Activated effector memory CD4-positive, alpha-beta T cell treated with anti-CD3 and anti-CD28 coated beads, Interleukin-2, amount 50 U/mL, for 16 hours (primary cell): ENCODE results near the gene SDF4.
A peak's percentile ranks its signal among the peaks of the same experiment; 100 is the strongest.

ENCODE experiments used
- DNase-seq: peaks from one replicate; pipeline ENCODE4 v3.0.0-alpha.2; 2020

Gene SDF4

DNA sequence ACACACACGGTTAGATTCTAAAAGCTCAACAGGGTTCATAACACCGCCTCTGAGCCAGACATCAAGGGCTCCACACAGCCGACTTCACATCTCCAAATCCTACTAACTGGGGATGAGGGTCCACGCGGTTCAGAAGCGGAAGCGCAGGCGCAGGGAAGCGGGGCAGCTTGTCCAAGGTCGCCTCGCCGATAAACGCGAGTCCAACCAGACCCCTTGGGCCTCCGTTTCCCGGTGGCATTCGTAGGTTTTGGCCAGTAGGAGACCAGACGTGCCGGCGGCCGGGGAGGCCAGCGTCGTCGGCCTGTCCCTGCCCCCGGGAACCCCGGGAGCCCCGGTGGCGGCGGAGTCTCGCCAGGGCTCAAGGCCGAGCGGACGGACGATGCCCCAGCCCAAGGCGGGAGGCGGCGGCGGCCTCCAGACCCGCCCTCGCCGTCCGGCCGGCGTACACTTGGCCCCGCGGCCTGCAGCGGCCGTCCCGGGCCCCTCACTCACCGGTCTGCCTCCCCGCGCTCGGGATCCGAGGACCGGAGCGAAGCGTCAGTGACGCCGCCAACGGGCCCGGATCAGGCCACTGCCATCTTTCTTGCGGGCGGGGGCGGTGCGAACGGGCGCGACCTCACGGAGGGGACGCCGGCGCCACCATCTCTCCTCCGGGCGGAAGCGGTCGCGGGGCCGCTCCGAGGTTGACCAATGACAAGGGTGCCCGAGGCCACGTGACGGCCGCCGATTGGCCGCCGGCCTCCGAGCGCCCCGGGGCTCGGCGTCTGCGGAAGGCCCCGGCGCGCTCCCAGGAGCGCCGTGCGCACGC lies at the start of gene SDF4:
Gene SDF4, minus strand, starts transcription at position 602 of the 808 bp plus-strand sequence. CDS start 3,229 bp downstream, outside the sequence.
- DNase-seq = peak; percentile 99

DNA sequence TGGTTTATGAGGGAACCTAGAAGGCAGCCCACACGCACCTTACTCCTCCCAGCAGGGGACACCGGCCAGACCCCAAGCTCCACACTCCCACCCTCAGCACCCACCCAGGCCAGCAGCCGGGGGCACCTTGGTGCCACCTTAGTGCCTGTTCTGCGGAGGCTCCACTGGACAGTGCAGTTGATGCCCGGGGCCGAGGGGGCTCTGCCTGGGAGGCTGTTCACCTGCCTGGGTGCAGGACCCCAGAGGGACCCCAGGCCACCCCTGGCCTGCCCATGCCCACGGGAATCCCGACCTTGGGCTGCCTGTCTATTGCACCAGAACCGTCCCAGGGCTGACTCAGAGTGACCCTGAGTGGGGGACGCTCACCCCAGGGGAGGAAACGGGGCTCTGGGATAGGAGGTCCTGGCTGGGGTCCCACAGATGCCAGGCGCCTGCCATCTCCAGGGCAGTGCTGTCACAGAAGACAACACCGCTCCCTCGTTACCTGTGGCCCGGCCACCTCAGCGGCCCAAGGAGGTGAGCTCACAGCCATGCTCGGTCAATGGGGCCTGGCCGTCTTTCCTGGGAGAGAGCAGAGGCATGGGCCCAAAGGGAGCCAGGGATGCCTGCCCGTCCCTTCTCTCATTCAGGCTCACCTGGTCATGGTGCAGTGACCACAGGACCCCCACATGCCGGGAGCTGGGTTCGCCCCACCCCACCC lies 49.1 kb upstream of the SDF4 start:
- DNase-seq = no peak

- no peak for DNase-seq
These were observed 47.2 kb upstream of the SDF4 start for GRCh38 chr1:1279028-1279427.

GRCh38 chr1:1278620-1279019 lies 46.8 kb upstream of the SDF4 start:
- no peak for DNase-seq

- DNase-seq = no peak
These were observed 44.0 kb upstream of the SDF4 start for GRCh38 chr1:1275836-1276235.

DNA sequence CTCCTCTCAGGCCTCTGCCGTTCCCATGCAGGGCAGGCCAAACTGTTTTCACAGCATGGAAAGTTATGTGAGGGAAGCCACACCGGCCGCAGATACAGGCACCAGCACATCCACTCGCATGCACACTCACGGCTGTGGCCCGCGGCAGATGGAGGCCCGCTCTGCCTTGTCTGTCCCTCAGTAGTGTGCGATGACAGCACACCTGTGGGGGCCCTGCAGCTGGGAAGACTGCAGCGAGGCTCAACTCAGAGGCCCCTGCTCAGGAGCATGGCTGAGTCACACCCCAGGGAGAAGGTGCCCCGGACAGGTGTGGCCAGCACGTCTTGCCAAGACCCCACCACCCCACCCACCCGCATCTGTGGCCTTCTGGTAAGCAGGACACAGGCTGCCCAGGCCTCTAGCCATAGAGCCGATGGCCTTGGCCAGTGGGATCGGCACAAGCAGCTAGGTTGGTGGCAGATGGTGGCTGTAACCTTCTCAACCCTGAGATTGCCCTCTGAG lies 43.2 kb upstream of the SDF4 start:
- DNase-seq = no peak

GRCh38 chr1:1274299-1274930 lies 42.6 kb upstream of the SDF4 start:
- no peak for DNase-seq

GRCh38 chr1:1273512-1274298 lies 41.9 kb upstream of the SDF4 start, which contains the start of gene UBE2J2:
Gene UBE2J2 (minus strand): TSS chr1:1273854. CDS start chr1:1267992, 5,862 bp downstream.
- DNase-seq = peak; percentile 97

- DNase-seq = no peak
These were observed 41.4 kb upstream of the SDF4 start for GRCh38 chr1:1273209-1273511.

DNA sequence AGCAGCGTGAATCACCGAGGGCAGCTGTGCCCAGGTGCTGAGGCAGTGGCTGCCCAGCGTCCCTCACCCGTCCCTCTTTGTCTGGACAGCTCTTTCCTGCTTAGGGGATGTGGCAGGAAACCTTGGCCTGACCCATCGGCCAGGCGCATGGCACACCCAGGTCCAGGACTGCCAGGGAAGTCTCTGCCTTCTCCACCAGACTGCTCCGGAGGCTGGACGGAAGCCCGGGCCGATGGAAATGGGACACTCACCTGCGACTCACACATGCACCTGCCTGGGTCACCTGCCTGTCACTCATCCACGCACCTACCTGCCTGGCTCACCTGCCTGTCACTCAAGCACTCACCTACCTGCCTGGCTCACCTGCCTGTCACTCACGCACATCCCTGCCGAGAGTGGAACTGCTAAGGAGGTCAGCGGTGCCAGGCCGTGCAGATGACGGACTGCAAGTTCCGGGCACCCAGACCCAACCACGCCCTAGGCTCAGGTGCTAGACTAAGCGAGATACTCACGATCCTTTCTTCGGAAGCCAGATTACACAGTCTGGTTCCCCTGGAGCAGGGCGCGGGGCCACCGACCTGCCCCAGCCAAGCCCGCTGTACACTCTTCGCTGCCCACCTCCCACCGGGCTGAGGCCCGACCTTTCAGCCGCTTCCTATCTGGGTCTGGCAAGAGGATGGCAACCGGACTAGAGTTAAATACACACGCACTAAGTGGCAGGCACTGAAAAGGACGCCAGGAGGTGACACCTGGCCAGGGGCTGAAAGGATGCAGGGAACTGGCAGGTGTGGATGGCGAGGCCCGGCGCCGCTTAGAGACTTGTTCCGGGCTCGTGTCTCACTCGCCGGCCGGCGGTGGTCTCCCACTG lies 40.8 kb upstream of the SDF4 start:
- no peak for DNase-seq

DNA sequence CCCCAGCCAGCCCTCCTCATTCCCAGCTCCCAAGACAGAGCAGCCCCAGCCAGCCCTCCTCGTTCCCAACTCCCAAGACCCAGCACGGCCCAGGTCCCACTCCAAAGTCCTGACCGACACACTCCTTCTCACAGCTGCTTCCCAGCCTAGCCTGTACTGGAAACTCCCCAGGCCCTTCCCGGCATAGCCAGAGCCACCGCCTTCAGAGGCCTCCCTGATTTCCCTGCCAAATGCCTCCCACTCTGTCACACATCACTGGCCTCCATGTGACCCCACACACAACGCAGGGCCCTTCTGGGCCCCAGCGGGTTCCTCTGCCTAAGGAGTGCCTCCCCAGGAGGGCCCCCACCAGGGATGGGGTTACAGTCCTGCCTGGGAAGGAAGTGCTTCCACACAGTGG lies 39.0 kb upstream of the SDF4 start:
- DNase-seq = no peak

DNA sequence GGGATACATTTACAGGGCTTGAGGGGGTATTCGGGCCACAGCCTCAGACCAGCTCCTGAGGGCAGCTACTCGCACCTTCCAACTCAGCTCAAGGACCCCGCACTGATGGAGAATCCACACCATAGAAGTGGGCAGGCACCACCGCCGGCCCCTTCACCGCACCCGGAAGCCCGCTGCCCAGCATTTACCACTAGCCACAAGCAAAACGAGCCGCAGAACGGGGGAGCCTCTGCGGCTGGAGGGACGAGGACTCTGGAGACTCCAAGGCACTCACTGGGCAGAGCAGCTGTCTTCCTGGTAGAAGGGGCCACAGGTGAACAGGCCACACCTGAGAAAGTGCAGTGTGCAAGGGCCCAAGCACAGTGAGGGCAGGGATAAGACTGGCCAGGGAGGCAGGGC lies 36.5 kb upstream of the SDF4 start:
- no peak for DNase-seq

DNA sequence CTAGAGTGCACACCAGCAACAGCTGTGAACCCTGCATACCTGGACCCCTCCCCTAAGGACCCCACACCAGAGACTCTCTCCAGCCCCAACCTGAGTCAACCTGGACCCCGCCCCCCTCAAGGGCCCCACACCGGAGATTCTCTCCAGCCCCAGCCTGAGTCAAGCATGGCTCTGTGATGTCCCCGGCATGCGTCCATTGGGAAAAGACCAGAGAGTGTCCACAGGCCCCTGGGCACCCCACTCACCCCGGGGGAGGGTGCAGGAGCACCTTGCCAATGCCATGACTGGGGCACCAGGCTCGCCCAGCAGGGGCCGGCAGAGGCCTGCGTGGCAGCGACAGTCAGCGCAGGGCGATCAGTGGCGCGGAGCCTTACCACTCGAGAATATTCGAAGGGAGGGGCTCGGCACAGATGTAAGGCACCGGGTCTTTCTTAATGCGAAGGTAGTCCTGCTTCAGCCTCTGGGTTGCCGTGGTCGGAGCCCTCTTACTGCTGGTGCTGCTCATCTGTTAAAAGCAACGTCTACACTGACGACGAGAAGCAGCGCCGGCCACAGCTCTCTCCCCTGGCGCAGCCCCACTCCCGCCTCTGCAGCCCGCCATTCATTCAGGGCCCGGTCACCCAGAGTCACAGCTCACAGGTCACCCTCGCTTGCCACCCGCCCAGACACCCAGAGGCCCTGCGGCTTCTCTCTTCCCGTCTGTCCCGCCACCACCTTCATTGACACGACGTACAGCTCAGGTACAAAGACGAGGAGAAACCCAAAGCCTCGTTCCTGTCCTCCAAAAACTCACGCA lies 35.9 kb upstream of the SDF4 start:
- DNase-seq = no peak

DNA sequence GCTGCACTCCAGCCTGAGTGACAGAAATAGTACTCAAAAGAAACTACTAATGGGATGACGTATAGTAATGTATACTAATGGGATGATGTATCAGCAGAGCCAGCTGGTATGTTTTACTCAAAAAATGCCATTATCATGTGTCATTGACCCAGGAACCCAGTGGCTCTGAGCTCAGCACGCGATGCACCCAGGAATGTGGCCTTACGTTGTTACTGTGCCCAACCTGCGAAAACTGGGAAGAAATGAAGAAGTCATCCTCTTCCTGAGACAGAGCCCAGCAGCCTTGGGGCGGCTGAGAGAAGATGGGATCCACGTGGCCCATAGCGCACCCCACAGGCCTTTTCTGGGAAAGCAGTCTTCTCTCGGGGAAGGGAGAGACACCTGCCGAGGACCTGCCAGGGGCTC lies 33.1 kb upstream of the SDF4 start:
- DNase-seq = no peak

- no peak for DNase-seq
These were observed 32.2 kb upstream of the SDF4 start for GRCh38 chr1:1264026-1264425.

- no peak for DNase-seq
These were observed 31.0 kb upstream of the SDF4 start for GRCh38 chr1:1262758-1263157.

DNA sequence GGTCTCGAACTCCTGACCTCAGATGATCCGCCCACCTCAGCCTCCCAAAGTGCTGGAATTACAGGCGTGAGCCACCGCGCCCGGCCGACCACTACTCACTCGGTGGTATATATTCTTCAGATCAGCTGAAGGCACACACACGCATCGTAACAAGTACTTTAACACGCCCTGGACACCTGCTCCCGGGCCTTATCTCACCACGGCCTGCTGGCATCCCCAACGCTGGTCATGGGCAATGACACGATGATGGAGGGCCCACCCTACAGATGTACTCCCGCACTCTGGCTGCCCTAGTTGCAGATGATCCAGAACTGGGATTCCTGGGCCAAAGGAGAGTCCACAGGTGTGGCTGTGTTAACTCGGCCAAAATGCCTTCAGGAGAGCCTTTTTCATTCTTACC lies 30.3 kb upstream of the SDF4 start:
- no peak for DNase-seq

- no peak for DNase-seq
These were observed 29.2 kb upstream of the SDF4 start for GRCh38 chr1:1260843-1261560.

GRCh38 chr1:1259951-1260600 lies 28.3 kb upstream of the SDF4 start:
- no peak for DNase-seq

DNA sequence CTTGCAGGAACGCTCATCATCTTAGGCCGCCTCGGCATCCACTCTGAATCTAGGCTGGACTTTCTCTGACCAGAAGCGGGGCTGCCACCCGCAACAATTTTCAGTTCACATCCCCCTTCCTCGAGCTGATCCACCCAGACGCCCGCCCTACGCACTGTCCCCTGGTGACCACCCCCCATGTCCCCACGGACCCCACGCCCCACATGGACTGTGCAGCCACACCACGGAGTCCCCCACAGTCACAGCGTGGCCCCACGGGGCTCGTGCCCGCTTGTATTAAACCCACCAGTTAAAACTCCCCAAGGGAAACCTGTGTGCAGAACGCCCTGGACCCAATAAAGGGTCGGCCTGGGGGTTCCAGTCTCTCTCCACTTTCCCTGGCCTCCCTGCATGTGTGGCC lies 27.7 kb upstream of the SDF4 start:
- no peak for DNase-seq
